HL-60/S4 treated with retinoic acid at 250 ng/mL for 4 days and 3 days (cell line): Measurements from ENCODE around the gene UCP3.

Source experiments
- in situ Hi-C: fragments of 300-500 bp; cut with MboI; formaldehyde crosslinking; loops from 2 replicates; pipeline ENCODE4 v1.7.0; 2022; ENCODE audit warnings: low sequenced_read_pairs

UCP3 gene

DNA sequence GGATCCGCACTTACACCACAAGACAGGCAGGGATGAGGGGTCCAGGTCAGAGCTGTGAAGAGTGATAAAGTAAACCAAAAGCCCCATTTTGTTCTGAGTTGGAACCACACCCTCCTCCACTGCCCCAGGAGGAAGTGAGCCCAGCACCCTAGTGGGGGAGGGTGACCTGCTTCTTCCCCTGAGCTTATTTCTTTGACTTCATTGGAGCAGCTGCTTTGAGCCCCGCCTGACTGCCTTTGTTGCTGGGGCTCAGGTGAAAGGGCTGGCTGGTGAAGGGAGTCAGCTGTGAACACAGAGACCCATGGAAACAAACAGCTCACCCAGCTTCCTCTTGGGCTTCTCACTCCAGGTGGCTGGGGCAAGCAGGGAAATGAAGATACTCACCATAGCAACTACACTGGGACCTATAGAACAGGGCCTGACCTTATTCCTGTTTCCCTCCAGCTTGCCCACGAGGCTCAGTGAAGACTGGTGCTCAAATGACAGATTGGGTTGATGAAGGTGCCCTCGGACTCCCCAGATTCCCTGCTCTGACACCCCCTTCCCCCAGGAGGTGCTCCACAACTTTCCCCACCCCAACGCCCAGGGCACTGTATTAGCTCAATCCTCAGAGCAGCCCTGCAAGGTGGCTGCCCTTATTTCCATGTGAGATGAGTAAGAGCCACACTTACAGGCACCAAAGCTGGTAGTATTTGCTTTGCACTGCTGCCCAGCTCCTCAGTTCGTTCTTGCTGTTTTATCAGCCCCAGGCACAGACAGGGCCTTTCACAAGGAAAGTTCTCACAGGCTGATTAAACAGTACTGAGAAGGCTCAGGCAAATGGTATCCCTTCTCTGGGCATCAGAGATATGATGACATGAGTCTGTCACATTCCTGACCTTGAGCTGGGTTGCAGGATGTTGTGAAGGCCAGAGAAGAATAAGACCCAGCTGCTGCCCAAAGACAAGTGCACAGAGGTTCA lies 28.6 kb downstream of the UCP3 start:
- in situ Hi-C loops: no loop called here

GRCh38 chr11:73978576-73979086 lies 30.3 kb downstream of the UCP3 start:
- in situ Hi-C loops: no loop called here

GRCh38 chr11:73977856-73978519 lies 30.9 kb downstream of the UCP3 start:
- in situ Hi-C loops: no loop called here

GRCh38 chr11:73976451-73977151 lies 32.3 kb downstream of the UCP3 start:
- in situ Hi-C loops: no loop called here

DNA sequence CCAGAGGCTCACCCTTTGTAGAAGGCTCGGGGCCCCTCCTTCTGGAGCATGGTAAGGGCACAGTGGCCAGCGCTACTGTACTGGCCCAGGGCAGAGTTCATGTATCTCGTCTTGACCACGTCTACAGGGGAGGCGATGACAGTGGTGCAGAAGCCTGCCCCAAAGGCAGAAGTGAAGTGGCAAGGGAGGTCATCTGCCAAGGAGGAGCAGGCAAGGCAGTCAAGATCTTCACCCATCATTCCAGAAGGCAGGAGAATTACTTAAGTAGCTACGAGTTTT lies 33.5 kb downstream of the UCP3 start:
- in situ Hi-C loops: no loop called here

- in situ Hi-C loops: loop anchor here (25.0 kb wide), 2 partner anchors 287 to 462 kb away; no protein-coding TSS in a partner anchor
These were observed 34.0 kb downstream of the UCP3 start for GRCh38 chr11:73974604-73975478.

- in situ Hi-C loops: loop anchor here (25.0 kb wide), 2 partner anchors 289 to 464 kb away; no protein-coding TSS in a partner anchor
These were observed 36.0 kb downstream of the UCP3 start for GRCh38 chr11:73972620-73973449.

- in situ Hi-C loops: loop anchor here (25.0 kb wide), 2 partner anchors 290 to 465 kb away; no protein-coding TSS in a partner anchor
These were observed 36.7 kb downstream of the UCP3 start for GRCh38 chr11:73972187-73972586.

- in situ Hi-C loops: loop anchor here (25.0 kb wide), 2 partner anchors 291 to 466 kb away; no protein-coding TSS in a partner anchor
These were observed 37.6 kb downstream of the UCP3 start for GRCh38 chr11:73971175-73971719.

- in situ Hi-C loops: loop anchor here (25.0 kb wide), 2 partner anchors 292 to 467 kb away; no protein-coding TSS in a partner anchor
These were observed 38.7 kb downstream of the UCP3 start for GRCh38 chr11:73969991-73970800.

DNA sequence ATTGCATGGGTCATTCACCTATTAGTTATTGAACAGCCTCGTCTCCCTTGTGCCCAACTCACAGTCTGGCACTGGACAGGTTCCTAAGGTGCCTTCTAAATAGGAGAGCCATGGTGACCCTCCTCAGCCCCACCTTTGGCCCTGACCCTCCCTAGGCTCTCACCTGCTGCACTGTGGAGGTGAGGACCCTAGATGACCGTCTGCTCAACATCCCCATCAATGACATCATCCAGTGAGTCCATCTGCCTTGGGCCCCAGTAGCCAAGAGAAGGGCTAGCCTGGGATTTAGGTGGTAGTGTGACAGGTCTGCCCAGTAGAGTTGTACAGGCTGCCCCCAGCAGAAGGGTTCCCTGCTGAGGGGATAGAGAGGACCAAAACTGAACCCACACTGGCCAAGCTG lies 39.8 kb downstream of the UCP3 start:
- in situ Hi-C loops: loop anchor here (25.0 kb wide), 2 partner anchors 293 to 468 kb away; no protein-coding TSS in a partner anchor

GRCh38 chr11:73968356-73968966 lies 40.4 kb downstream of the UCP3 start:
- in situ Hi-C loops: loop anchor here (25.0 kb wide), 2 partner anchors 294 to 469 kb away; no protein-coding TSS in a partner anchor

DNA sequence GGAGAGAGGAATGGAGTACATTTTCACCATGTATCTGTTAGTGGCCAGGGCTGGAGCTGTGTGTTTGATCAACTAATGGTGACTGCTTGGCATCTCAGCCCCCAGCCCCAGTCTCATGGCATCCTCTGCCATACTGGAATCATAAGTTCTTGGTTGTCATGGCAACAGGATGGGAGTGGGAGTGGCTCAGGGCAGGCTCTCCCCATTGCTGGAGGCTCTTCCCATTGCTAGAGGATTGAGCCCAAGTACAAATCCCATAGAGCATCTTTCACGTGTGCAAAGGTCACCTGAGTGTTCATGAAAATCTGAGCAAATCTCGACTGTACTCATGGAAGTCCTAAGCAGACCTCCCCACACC lies 43.1 kb downstream of the UCP3 start:
- in situ Hi-C loops: loop anchor here (25.0 kb wide), 2 partner anchors 297 to 472 kb away; no protein-coding TSS in a partner anchor

- in situ Hi-C loops: loop anchor here (25.0 kb wide), 2 partner anchors 297 to 472 kb away; no protein-coding TSS in a partner anchor
These were observed 43.7 kb downstream of the UCP3 start for GRCh38 chr11:73965076-73965763.

GRCh38 chr11:73963861-73964260 lies 45.0 kb downstream of the UCP3 start:
- in situ Hi-C loops: loop anchor here (25.0 kb wide), 2 partner anchors 298 to 473 kb away; no protein-coding TSS in a partner anchor

- in situ Hi-C loops: loop anchor here (25.0 kb wide), 2 partner anchors 300 to 475 kb away; no protein-coding TSS in a partner anchor
These were observed 46.7 kb downstream of the UCP3 start for GRCh38 chr11:73962101-73962705.
